Testis (tissue), 2 donors: ENCODE data around the gene MTURN.

Source experiments
- POLR2A ChIP-seq: fragments of 450-650 bp; IDR thresholded peaks from one replicate; pipeline ENCODE4 v1.6.1; 2017; ENCODE audit warnings: antibody characterized with exemption, mild to moderate bottlenecking, moderate library complexity
- TF ChIP-seq, protein P1 (sequence below), 3 experiments: fragments of 450-650 bp in 2 of 3; fragments of 200-600 bp in 1 of 3; sonication (generic) in 1 of 3; IDR thresholded peaks; one replicate each; pipeline ENCODE4 v1.5.1; 2016 to 2019; ENCODE audit warnings: antibody characterized with exemption in 3 of 3, mild to moderate bottlenecking in 2 of 3, moderate library complexity in 1 of 3

DNA sequence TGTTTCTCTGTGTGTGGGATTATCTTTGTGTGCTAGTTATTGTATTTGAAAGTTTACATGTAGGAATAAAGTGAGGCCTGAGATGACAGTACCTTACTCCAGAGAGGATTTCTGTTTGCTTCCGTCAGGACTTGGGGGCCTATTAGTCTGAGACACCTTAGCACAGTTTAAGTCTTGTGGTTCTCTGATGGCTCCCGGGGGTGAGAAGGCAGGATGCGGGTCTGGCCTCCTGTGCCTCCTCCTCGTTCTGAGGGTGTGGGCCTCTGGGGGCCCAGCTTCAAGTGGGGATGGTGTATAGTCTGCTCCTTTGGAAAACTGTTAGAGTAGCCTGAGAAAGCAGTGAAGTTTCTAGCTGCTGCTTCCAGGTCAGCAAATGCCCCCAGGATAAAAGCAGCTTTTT, 12.4 kb downstream of the MTURN start:
- TF ChIP-seq, protein P1, sequence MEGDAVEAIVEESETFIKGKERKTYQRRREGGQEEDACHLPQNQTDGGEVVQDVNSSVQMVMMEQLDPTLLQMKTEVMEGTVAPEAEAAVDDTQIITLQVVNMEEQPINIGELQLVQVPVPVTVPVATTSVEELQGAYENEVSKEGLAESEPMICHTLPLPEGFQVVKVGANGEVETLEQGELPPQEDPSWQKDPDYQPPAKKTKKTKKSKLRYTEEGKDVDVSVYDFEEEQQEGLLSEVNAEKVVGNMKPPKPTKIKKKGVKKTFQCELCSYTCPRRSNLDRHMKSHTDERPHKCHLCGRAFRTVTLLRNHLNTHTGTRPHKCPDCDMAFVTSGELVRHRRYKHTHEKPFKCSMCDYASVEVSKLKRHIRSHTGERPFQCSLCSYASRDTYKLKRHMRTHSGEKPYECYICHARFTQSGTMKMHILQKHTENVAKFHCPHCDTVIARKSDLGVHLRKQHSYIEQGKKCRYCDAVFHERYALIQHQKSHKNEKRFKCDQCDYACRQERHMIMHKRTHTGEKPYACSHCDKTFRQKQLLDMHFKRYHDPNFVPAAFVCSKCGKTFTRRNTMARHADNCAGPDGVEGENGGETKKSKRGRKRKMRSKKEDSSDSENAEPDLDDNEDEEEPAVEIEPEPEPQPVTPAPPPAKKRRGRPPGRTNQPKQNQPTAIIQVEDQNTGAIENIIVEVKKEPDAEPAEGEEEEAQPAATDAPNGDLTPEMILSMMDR (IDR thresholded peaks at IDR 0.05): no peak
- TF ChIP-seq POLR2A: no peak
